GM19397 (cell line): ENCODE data around the gene MYH13.

Experiments used
- ATAC-seq: cut with Tn5 transposase; IDR thresholded peaks from one replicate; pipeline ENCODE4 v1.9.1; 2021; ENCODE audit warnings: mild to moderate bottlenecking, moderate library complexity; ENCODE audit not compliant: unreplicated experiment

The MYH13 gene

DNA sequence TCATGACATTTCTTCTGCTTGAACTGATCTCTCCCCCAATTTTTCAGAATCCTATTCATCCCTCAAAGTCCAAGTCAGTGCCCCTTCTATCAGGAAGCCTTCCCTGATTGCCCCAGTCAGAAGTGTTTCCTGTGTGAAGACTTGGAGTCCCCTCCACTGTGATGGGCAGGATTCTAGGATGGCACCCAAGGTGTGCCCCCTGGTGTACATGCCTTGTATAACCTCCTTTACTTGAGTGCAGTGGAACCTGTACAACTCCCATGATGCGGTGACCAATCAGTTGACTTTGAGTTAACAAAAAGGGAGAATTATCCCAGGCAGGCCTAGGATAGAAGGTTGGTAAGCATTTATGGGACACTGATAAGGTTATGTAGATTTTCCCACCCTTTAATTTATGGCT, 23.4 kb downstream of the MYH13 start:
- ATAC-seq: no peak

DNA sequence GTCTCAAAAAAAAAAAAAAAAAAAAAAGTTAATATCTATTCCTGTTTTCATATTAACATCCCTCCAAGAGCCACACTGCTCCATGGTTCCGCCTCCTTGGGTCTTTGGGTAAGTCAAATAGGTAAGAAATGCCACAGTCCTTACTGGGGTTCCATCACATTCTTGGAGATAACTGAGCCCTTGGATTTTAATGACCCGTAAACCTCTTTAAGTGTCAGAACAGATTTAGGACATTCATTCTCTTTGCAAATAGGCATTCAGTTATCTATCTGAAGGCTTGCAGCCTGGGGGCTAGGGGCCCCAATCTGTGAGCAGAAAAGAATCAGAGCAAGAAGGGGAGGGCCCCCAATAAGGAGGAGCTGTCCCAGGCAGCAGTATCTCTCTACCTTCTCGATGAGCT, 28.0 kb downstream of the MYH13 start:
- no peak for ATAC-seq

DNA sequence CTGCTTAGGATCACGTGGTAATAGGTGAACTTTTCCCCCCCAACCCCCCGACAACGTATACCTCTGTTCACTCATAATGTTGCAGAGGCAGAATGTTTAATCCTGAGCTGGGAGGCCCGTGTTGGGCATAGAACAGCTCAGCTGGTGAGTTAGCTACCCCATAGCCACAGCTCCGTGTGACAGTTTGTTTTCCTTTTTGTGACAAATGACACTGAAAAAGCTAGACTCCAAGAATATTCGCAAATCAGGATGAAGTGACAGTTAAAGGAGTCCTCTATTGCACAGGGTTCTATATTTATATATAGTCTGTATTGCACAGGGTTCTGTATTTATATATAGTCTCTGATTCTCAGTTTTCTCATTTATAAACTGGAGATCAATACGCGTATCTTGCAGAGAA, 33.8 kb downstream of the MYH13 start:
- no peak for ATAC-seq

DNA sequence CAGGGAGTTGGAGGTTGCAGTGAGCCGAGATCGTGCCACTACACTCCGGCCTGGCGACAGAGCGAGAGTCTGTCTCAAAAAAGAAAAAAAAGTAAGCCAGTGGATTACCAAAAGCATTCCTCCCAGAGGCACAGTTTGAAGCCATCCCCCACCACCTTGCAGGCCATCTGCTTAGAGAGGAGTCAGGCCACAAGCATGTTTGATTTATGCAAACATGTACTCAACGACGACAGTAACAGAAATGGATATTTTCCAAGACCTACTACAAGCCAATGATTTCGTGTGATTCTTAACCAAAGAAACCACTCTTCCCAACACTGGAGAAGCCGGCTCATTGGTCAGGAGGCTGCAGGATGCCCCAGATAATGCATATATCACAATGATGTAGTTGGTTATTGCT, 34.8 kb downstream of the MYH13 start:
- ATAC-seq: no peak

DNA sequence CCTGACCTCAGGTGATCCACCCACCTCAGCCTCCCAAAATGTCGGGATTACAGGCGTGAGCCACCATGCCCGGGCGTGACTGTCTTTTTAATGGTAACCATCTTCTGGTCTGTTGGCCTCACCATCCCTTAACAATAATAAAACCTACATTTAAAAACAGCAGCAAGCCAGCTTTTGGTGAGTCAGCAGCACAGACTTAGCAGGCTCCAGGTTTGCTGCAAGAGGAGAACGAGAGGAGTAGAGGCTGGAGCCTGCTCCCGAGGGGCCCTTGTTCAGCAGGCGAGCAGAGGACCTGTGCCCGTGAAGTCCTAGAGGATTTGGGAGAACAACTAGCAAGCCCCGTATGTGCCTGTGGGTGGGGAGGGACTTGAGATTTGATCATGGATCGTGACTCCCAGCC, 35.7 kb downstream of the MYH13 start:
- ATAC-seq: no peak

DNA sequence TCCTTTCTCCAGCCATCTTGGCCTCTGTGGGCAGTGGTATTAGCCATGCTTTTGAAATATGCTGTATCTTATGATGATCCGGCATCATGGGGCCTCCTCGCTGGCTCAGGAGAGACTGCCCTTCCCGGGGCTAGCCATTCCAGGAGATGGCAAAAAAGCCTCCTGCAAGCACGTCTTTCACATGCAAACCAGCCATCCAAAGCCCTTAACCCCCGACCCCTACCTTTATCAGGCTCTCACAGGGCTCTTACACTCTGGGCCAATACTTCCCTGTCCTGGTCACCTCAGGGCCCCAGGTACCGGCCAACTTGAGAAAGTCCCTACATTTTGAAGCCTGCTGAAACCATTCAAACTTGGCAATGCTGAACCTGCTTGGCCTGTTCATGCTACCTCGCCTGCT, 36.4 kb downstream of the MYH13 start:
- ATAC-seq: no peak

DNA sequence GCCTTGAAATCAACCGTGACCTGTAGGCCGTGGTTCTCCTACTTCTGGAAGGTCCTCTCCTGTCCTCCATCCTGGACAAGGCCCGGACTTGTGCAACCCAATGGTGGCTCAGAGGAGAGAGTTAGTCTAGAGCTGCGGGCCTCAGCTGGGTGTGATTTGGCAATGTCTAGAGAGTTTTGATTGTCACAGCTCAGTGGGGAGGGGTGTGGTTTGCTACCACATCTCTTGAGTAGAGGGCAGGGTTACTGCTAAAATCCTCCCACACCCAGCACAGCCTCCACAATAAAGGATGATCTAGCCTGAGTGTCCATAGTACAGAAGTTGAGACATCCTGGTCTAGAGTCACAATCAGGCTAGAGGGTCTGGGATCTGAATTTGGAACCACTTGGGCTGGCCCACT, 40.3 kb downstream of the MYH13 start:
- ATAC-seq: no peak

DNA sequence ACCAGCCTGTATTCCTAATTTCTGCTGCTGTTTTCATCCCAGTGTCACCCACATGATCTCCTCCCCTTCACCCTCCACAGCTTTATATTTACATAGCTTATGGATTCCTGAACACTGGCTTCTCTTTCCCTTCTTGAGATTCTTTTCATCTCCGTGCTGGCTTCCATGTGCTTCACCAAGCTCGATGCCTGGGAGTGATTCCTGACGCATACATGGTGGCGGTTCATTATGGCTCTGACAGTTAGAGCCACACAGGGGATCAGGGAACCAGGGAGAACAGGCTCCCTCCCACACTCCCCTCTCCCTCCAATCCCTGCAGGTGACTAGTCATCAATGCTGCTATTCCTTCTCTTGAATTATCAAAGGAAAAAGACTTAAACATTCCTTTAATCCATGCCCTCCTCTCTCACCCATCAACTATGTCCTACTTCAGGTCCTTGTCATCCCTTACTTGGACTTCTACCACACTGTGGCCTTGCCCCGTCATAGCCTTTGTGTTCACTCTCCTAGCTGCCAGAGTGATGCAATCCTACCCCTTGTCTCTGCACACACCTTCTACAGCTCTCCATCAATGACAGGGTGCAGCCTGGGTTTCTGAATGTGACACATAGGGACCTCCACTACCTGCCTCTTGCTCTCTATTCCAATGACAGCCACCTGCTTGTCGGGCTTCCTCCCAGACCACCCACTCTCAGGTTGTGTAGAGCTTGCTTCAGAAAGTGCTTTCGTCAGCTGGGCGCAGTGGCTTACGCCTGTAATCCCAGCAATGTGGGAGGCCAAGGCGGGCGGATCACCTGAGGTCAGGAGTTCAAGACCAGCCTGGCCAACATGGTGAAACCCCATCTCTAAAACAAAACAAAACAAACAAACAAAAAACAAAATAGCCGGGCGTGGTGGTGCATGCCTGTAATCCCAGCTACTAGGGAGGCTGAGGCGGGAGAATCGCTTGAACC, 43.6 kb downstream of the MYH13 start:
- no peak for ATAC-seq

DNA sequence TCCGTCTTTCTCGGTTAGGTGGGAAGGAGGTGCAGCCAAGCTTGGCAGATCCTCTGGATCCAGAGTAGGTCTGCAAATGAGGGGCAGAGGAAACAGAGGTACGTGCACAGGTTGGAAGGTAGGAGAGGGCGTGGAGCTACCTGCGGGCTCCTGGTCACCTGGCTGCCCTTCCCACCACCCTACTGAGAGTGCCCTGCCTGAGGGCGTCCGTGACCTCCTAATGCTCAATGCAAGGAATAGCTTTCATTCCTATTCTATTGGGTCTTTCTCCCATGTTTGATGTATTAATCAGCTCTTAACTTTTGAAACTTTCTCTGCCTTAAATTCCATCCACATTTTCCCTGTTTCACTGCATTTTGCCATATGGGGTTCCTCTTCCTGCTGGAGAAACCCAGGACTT, 44.6 kb downstream of the MYH13 start:
- ATAC-seq: no peak

DNA sequence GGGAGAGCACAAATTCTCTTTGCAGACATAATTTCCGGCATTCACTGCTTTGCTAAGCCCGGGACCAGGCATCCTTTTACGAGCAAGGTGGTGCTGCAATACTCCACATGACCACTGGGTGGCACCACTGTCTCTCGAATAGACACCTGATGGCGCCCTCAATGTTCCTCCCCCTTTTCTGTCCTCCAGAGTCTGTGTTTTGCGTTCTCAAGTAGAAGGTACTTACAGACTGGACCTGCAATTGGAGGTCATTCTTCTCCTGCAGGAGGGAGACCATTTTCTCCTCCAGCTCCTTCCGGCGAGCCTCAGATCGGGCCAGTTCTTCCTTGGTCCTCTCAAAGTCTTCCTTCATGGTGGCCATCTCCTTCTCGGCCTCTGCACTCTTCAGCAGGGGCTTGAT, 45.2 kb downstream of the MYH13 start:
- ATAC-seq: no peak

DNA sequence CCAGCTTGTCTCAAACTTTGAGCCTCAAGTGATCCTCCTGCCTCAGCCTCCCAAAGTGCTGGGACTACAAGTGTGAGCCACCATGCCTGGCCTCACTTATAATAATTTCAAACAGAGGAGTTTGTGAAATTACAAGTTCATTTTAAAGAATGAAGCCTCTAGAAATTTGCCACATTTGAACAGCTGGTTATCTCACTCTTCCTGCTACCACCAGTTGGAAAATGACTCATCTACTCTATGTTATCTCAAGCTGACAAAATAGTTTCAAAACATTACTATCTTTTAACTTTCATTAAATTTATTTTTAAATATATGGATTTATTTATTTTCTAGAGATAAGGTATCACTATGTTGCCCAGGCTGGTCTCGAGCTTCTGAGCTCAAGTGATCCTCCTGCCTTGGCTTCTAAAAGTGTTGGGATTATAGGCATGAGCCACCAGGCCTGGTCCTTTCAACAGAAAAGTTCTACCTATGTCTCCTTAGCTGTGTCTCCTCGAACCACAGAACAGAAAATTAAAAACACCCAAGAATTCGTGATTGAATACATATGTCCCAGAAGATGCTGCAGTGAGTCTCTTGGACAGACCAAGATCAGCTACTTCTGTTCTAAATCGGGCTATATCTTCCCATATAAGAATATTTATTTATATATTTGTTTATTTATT, 47.6 kb downstream of the MYH13 start:
- ATAC-seq: no peak

DNA sequence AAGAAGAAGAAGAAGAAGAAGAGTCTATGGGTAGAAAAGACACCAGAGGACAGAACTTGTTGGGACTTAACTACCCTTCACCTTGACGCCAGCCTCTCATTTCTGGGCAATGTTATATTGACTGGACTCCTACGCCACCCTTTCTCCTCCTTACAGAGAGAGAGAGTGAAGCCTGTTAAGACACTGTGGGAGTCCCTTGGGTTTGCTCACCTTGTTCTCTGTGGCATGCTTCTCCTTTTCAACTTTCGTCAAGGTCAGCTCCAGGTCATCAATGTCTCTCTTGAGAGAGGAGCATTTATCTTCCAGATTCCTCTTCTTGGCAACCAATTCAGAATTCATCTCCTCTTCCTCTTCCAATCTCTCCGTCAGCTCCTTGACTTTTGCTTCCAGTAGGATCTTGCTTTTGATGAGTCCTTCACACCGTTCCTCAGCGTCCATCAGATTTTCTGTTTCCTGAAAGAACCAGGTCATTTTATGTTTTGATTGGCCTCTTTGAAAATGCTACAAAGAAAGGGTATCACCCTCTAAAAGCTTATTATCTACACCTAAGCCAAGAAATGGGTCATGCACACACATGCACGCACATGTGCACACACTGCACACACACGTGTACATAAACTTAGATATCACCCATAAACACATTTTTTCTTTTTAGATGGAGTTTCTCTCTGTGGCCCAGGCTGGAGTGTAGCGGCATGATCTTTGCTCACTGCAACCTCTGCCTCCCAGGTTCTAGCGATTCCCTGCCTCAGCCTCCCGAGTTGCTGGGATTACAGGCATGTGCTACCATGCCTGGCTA, 48.8 kb downstream of the MYH13 start:
- ATAC-seq: no peak

DNA sequence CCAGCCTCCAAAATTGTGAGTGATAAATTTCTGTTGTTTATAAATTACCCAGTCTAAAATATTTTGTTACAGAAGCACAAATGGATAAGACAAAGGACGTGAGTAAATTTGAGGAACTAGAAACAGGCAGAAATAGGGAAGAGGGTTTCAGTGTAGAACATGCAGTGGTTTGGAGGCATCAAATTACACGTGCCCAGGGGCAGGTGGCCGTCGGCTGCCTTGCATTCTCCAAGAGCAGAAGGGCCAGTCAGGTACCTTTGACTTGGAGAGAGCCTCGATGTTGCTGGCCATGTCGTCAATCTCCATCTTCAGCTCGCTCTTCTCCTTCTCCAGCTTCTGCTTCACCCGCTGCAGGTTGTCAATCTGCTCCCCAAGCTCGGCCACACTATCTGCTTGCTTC, 54.3 kb downstream of the MYH13 start:
- ATAC-seq: no peak

DNA sequence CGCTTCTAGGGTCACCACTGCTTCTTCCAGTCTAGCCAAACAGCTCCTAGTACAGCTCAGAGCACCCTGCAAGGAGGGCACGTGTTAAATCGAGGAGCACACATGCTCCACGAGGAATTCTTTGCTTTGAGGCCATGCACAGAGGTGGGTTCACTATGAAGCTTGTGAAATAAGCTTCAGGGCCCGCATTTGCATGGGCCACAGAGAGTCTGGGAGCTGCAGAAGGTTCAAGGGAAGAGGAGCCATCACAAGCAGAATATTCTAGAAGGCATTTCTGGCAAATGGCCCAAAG, 55.3 kb downstream of the MYH13 start:
- ATAC-seq: no peak

DNA sequence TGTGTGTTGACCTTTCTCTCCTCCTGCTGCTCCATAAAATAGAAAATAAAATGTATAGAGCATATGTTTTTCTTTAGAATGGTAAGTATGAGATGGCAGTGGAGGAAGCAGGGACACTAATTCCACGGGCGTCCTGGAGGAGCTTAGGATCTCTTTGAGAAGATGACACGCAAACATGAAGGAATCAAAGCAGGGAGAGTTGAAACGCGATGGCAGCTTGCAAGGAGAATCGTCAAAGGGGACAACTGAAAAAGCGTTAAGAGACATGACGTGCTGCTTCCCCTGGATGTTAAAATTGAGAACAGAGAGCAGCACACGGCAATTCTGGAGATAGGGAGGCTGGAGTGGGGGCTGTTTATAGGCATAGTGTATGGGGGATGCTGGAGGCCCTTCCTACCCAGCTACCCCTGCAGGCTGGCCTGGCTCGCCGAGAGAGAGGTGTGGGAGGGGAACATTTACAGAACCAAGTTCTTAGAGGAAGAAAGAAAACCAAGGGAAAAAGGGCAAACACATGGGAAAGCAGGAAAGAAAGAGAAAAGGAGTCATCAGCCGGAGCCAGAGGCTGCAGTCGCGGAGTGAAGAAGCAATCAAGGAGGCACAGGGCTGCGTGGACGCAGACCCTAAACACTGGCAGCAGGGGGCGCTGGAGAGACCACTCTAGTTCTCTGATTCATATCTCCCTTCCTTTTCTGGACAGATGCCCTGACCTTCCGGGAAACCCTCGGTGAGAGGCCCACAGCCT, 55.8 kb downstream of the MYH13 start:
- ATAC-seq: no peak

DNA sequence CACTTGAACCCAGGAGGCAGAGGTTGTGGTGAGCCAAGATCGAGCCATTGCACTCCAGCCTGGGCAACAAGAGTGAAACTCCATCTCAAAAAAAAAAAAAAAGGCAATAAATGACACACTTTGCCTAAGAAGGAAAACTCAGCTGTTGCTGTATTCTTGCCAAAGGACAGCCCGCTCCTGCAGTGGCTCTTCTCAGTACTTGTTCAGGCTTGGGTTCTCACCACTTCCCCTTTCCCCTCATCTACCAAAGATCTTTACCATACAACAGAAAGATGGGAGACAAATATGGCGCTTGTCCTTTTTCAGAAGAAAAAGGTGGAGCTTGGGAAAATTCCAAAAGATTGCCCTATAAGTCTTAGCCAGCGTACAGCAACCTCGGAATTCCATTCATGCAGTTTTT, 58.5 kb downstream of the MYH13 start:
- no peak for ATAC-seq

DNA sequence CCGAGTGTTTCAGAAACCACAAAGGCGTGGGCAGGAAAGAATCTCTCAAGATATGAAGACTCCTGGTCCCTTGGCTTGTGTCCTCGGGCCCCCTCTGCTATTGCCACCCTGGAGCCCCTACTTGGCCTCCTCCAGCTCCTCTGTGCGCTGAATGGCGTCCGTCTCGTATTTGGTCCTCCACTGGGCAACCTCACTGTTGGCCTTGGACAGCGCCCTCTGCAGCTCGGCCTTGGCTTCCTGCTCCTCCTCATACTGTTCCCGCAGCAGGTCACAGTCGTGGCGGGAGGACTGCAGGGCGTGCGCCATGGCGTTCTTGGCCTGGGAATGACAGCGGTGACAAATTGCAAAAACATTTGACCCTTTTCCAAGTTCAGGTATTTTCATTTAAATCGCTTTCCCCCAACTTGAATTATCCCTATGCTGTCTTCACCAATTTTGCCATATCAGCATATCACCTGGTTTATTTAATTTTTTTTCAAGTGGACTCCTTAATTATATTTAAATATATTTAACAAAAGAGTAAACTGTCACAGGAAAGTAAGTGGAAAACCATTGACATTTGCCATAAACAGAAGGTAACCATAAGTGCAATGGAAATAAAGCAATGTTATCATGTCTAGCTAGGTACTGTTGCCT, 59.7 kb downstream of the MYH13 start:
- ATAC-seq: no peak

DNA sequence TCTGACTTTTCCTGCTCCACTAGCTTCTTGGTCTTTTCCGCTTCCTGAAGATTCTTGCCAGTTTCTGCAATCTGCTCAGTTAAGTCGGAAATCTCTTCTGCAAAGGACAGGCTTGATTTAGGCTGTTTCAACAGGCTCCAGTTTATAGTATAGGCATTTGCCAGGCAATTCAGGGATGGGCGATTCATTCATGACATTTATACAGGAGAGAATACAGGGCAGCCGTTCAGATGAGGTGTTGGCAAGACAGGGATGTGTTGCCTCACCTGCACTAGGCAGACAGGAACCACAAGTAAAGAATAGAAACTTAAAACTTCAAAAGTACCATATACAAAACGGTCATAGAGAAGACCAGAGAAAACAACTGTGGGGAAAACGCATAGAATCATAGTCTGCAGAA, 61.7 kb downstream of the MYH13 start:
- ATAC-seq: no peak

DNA sequence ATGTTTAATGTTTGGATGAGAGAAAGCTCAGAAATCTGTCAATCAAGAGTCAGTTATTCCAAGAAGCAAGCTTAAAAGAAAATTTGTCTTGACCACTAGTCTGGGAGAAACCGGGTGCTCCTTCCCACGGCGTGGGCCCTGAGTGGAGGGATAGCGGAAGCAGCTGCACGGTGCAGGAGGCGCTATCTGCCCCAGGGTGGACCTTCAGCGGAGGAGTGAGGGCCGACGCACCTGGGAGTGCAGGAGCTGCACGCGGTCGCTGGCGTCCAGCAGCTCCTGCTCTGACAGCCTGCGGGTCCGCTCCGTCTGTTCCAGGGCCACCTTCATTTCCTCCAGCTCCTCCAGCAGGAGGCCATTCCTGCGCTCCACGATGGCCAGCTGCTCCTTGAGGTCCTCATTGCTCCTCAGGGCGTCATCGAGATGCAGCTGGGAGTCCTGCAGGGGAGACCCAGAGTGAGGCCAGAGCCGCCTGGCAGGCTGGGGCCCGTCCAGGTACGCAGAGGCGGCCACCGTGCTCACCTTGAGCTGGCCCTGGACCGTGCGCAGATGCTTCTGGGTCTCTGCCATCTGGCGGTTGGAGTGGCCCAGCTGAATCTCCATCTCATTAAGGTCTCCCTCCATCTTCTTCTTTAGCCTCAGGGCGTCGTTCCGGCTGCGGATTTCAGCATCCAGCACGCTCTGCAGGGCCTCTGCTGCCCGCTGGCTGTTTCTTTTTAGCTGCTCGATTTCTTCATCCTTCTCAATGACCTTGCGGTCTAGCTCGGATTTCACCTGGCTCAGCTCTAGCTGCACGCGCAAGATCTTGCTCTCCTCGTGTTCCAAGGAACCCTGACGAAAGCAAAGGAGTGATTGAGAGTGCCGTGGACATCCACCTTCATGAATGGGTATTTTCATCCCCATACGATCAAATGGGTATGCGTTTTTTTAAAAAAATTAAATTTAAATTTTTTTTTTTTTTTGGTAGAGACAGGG, 63.5 kb downstream of the MYH13 start:
- ATAC-seq: no peak

DNA sequence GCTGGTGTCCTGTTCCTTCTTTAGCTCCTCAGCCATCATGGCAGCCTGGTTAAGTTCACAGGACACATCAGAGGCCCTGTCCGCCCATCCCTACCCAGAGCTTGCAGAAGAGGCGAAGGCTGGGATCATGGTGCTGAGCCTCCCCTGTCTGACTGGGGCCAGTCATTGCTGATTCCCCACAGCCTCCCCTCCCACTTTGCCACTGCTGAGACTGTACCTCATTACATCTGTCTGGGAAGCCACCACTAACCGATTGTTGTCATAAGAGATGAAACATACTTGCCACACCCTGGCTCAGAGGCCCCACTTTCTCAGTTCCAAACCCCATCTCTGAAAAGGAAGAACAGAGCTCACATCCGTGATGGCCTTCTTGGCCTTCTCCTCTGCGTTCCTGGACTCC, 66.2 kb downstream of the MYH13 start:
- ATAC-seq: no peak
